ENCODE data around the gene ACOT7.

Gene ACOT7

DNA sequence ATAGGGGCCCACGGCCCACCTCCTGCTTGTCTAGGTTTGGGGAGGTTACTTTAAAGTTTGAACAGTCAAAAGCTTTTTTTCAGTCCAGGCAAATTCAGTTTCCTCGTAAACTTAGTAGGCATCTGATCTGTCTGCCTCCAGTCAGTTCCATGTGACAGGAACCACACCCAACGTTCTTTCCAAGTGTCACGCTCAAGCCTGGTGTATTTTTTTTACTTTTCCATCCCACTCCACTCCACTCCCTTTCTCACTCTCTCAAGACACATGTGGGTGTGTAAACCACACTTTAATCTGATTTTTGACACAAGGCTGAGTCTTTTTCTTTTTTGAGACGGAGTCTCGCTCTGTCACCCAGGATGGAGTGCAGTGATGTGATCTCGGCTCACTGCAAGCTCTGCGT is 72.4 kb downstream of the ACOT7 start:
- Histone ChIP-seq H3K9me3 (no peaks in the 10 kb centered on the region), H3K27me3 (no peaks in the 10 kb centered on the region), H3K4me3 (ENCODE audit: low read depth in 1 of 2, low read length in 1 of 2) (no peak overlapping the region), H3K27ac (no peak overlapping the region), H3K36me3 (no peaks in the 10 kb centered on the region), H3K4me1 (ENCODE audit: control insufficient read depth in 1 of 2, insufficient read depth in 1 of 2, low read depth in 1 of 2, low read length in 1 of 2) (no peaks in the 10 kb centered on the region)
- TF ChIP-seq, protein P1, sequence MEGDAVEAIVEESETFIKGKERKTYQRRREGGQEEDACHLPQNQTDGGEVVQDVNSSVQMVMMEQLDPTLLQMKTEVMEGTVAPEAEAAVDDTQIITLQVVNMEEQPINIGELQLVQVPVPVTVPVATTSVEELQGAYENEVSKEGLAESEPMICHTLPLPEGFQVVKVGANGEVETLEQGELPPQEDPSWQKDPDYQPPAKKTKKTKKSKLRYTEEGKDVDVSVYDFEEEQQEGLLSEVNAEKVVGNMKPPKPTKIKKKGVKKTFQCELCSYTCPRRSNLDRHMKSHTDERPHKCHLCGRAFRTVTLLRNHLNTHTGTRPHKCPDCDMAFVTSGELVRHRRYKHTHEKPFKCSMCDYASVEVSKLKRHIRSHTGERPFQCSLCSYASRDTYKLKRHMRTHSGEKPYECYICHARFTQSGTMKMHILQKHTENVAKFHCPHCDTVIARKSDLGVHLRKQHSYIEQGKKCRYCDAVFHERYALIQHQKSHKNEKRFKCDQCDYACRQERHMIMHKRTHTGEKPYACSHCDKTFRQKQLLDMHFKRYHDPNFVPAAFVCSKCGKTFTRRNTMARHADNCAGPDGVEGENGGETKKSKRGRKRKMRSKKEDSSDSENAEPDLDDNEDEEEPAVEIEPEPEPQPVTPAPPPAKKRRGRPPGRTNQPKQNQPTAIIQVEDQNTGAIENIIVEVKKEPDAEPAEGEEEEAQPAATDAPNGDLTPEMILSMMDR (IDR thresholded peaks at IDR 0.05), result no peak

DNA sequence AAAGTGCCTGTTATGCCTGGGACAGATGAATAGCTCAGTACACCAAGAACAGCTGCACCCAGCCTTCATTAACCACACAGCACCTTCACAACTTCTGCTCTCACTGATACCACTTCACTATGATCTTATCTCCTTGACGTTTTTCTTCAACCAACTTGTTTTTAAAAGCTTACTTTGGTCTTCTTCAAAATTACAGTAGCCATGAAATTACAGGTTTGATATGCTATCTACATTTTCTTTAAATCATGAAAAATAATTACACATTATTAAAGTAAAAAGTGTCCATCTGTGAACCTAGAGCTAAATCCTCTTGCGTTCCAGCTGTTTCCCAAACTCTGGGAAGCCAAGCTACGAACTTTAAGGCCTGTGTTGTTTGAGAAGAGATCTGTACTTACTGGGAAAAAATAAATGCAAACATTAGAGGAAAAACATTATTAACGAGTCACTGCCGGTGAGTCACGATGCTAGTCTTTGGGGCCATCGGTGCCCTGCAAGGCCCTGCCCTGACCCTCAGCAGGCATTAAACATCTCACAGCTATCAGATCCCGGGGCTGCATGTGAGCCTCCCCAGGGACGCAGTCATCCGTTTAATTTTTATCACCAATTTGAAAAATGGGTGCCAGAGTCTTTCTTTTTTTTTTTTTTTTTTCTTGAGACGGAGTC is 76.3 kb downstream of the ACOT7 start:
- no peak overlapping the region for H3K27ac ChIP-seq
- H3K9me3 ChIP-seq, result no peaks in the 10 kb centered on the region
- H3K27me3 ChIP-seq, result no peaks in the 10 kb centered on the region
- no peak overlapping the region for H3K4me3 ChIP-seq (ENCODE audit: low read depth in 1 of 2, low read length in 1 of 2)
- H3K36me3 ChIP-seq, result no peaks in the 10 kb centered on the region
- TF ChIP-seq, protein P1 (IDR thresholded peaks at IDR 0.05), result no peak
- no peaks in the 10 kb centered on the region for H3K4me1 ChIP-seq (ENCODE audit: control insufficient read depth in 1 of 2, insufficient read depth in 1 of 2, low read depth in 1 of 2, low read length in 1 of 2)

DNA sequence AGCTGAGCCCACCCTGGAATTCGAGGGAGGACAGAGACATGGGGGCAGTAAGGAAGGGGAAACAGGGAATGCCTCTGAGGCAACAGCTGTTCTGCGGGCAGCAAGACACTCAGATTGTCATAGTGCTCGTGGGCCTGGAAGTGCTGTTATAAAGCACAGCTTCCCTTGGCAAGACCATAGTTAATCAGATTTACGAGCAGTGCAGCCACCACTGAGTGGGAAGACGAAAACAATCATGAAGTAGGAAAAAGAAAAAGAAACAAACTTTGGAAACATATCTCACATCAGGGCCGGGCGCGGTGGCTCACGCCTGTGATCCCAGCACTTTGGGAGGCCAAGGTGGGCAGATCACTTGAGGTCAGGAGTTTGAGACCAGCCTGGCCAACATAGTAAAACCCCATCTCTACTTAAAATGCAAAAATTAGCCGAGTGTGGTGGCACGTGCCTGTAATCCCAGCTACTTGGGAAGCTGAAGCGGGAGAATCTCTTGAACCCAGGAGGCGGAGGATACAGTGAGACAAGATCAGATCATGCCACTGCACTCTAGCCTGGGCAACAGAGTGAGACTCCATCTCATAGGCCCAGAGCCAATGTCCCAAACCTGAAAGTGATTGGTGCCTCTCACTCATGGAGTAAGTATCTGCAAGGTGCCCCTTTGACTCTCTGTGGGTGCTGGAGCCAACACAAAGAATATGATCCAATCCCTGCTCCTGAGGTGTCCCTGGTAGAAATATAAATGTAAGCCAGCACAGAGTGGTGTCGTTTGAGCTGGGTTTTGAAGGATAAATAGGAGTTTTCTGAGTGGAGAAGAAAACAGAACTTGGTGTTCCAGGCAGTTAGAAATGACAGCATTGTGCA is 77.1 kb downstream of the ACOT7 start:
- no peaks in the 10 kb centered on the region for H3K9me3 ChIP-seq
- H3K4me1 ChIP-seq (ENCODE audit: control insufficient read depth in 1 of 2, insufficient read depth in 1 of 2, low read depth in 1 of 2, low read length in 1 of 2), result no peaks in the 10 kb centered on the region
- H3K36me3 ChIP-seq, result no peaks in the 10 kb centered on the region
- no peak overlapping the region for H3K4me3 ChIP-seq (ENCODE audit: low read depth in 1 of 2, low read length in 1 of 2)
- no peaks in the 10 kb centered on the region for H3K27me3 ChIP-seq
- TF ChIP-seq, protein P1 (IDR thresholded peaks at IDR 0.05), result no peak
- no peak overlapping the region for H3K27ac ChIP-seq

DNA sequence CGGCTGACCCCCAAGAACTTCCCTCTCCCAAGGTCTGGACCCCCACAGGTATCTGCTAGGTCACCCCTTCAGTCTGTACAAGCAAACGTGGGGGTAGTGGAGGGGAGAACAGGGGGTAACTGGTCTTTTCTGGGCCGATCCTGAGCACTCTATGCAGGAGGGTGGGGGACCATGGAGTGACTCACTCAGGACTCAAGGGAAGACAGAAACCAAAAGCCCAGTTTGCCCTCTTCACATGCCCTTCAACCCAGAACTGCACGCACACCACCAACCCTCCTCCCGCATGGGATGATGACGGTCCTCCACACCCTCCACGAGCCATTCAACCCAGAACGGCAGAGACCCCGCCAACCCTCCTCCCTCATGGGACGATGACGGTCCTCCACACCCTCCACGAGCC is 79.1 kb downstream of the ACOT7 start:
- H3K27me3 ChIP-seq, result no peaks in the 10 kb centered on the region
- H3K27ac ChIP-seq, result no peak overlapping the region
- H3K4me3 ChIP-seq (ENCODE audit: low read depth in 1 of 2, low read length in 1 of 2), result no peak overlapping the region
- H3K4me1 ChIP-seq (ENCODE audit: control insufficient read depth in 1 of 2, insufficient read depth in 1 of 2, low read depth in 1 of 2, low read length in 1 of 2), result no peaks in the 10 kb centered on the region
- no peaks in the 10 kb centered on the region for H3K36me3 ChIP-seq
- TF ChIP-seq, protein P1 (IDR thresholded peaks at IDR 0.05), result no peak
- H3K9me3 ChIP-seq, result no peaks in the 10 kb centered on the region

DNA sequence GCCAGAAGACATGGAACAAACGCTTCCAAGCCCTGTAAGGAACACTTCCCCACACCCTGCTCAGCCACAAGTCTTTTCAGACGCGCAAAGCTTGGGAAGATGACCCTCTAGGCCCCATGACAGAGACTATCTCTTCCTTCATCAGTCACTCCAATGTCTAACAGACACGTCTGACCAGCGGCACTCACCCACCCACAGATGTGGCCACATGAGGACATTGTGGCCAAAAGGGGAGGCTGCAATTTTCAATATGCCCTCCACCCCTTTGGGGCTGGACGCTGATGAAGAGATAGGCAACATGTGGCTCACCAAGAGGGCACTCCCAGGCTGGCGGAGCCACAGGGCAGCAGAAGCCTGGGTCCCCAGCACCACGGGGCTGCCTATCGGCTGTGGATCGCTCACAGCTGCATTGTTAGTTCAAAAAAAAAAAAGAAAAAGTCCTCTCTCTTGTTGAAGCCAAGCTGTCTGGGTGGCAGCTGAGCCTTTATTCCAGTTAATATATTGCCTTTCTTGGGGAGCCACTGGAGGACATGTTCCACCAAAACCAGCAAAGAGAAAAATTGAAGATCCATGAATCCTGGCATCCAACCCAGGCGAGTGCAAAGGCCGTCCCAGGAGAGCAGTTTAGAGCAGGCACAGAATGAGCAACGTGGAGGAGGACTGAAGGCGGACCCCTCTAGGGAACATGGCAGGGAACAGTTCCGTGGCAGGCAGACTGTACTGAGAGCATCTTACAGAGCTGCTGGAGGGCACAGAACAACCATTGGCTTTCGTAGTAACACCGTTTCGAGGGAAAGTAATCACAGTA is 80.0 kb downstream of the ACOT7 start:
- no peaks in the 10 kb centered on the region for H3K9me3 ChIP-seq
- no peaks in the 10 kb centered on the region for H3K36me3 ChIP-seq
- no peaks in the 10 kb centered on the region for H3K4me1 ChIP-seq (ENCODE audit: control insufficient read depth in 1 of 2, insufficient read depth in 1 of 2, low read depth in 1 of 2, low read length in 1 of 2)
- no peak overlapping the region for H3K4me3 ChIP-seq (ENCODE audit: low read depth in 1 of 2, low read length in 1 of 2)
- no peaks in the 10 kb centered on the region for H3K27me3 ChIP-seq
- no peak overlapping the region for H3K27ac ChIP-seq
- TF ChIP-seq, protein P1 (IDR thresholded peaks at IDR 0.05), result no peak
